Peyer's patch (tissue), 4 donors: ENCODE results near the gene GRIP1.

Source experiments
- CTCF ChIP-seq, 6 experiments: fragments of 450-650 bp in 4 of 6; fragments of 200-600 bp in 2 of 6; sonication (generic) in 1 of 6; IDR thresholded peaks; one replicate each; pipeline ENCODE4 v1.5.1; 2017 to 2019; ENCODE audit warnings: antibody characterized with exemption in 6 of 6, mild to moderate bottlenecking in 3 of 6, moderate library complexity in 1 of 6
- POLR2A ChIP-seq, 2 donors: fragments of 450-650 bp; IDR thresholded peaks; one replicate each; pipeline ENCODE4 v1.5.1; 2017; ENCODE audit warnings: antibody characterized with exemption in 2 of 2, mild to moderate bottlenecking in 2 of 2, moderate library complexity in 2 of 2

DNA sequence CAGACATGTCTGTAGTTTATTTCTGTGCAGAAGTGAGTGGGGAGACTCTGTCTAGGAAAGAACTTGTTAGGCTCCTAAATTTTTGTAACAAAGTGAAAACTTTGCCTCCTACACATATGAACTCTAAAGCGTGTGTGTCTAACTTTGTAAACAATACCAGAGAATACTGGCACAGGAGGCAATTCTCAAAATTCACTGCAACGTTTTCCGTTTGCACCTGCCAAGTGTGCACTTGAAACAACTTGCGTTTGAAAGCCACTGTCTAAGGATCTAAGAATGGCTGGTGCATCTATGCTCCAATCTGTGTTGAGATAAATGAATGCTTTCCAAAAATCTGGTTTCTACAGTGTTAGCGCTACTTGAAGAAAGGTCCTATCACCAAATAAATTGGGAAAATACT is 15.3 kb downstream of the GRIP1 start:
- TF ChIP-seq POLR2A (IDR thresholded peaks at IDR 0.05), result no peak
- TF ChIP-seq CTCF (IDR thresholded peaks at IDR 0.05), result no peak
